ENCODE measurements around the gene SESN1.
"Not testable (repeated sequence)": the region's sequence is repeated elsewhere in the genome, so short reads cannot be mapped to it uniquely, and the experiment has no call there.

The SESN1 gene

DNA sequence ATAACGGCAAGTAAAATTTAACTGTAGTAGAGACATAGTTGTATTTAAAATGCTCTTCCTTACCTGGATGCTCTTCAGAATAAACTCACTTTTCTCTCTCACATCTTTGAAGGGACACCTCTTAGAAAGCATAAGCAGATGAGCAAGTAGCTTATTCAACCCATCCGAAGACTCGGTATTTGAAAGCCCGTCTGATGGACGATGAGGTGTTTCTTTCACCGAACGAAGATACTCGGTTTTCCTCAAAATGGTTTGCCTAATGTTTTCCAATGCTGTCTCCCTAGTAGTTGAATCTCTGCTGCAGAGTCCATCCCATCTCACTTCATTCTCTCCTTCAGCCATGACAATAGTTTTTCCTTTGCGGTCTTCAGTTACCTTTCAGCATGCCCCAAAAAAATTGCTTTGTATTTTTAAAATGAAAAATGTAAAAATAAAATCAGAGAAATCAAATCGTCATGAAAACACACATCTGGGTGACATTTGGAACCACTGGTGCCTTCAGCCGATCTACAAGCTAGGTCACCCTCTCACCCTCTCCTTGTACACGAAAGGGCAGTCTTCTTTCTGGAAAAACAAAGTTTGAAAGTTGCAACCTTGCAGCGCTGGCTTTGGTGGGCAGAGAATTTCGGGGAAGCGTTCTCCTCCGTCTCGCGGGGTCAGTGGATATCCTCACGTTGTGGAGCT lies 772 bp downstream of the SESN1 start:
- DNase-seq, result no peak

DNA sequence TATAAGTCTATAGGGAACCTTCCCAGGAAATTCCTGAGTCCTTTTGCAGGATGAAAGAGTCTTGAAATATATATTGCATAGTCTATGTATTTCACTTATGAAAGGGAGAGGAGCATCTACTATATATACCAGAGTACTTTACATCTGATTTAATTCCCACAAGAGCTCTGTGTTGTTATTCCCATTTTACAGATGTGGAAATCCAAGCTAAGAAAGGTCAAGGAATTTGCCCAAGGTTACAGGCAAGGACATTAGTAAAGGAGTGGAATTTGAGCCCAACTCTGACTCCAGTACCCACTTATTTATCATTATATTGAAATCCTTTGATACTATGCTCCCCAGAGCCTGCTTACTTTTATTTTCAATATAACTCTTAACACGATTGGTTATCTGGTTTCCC lies 2.6 kb downstream of the SESN1 start:
- no peak for DNase-seq

- no peak for DNase-seq
Measured at GRCh38 chr6:109091314-109092024, 3.2 kb downstream of the SESN1 start.

GRCh38 chr6:109088995-109089394 lies 5.7 kb downstream of the SESN1 start:
- no peak for DNase-seq

DNA sequence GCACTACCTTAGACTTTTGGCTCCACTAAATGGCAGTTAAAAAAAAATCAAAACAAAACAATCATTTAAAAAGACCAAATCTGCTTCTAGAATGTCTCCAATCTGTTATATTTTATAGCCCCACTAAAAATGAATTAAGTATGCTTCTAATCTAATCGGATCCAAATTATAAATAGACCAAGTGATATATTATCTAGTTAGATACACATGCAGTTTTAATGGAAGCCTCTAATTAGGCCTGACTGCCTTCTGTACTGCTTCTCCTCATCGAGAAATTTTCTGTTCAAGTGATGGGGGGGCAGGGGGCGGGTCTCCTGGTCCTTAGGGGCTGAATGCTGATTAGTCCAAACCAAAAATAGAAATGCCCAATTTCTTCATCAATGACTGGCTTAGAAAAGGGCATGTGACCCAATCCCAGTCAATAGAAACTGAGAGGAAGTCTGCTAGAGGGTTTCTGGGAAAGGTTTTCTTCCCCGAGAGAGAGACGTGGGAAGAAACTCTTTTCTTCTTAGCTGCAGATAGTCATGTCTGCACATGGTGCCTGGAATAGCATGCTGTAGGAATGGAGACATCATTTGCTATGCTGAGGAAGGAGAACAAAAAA lies 6.9 kb downstream of the SESN1 start:
- DNase-seq, result no peak

DNA sequence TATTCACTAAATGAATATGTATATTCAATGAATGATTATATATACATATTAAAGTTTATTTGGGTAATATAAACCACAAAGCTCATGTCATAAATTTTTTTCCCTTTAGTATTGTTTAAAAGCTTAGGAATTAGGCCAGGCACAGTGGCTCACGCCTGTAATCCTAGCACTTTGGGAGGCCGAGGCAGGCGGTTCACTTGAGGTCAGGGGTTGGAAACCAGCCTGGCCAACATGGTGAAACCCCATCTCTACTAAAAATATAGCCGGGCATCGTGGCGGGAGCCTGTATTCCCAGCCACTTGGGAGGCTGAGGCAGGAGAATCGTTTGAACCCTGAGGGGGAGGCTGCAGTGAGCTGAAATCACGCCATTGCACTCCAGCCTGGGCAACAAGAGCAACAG lies 10.5 kb downstream of the SESN1 start:
- DNase-seq, result not testable (repeated sequence)

- DNase-seq, result no peak
Measured at GRCh38 chr6:109083657-109084056, 11.0 kb downstream of the SESN1 start.

- no peak for DNase-seq
Measured at GRCh38 chr6:109082188-109082577, 12.5 kb downstream of the SESN1 start.

- no peak for DNase-seq
Measured at GRCh38 chr6:109081516-109082187, 13.0 kb downstream of the SESN1 start.

DNA sequence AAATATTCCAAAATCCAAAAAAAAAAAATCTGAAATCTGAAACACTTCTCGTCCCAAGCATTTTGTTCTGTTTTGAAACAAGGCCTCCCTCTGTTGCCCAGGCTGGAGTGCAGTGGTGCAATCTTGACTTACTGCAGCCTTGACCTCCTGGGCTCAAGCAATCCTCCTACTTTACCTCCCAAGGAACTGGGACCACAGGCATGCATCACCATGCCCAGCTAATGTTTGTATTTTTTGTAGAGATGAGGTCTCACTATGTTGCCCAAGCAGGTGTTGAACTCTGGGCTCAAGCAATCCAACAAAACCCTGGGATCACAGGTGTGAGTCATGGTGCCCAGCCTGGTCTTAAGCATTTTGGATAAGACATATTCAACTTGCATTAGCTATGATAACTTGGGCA lies 13.6 kb downstream of the SESN1 start:
- no peak for DNase-seq

DNA sequence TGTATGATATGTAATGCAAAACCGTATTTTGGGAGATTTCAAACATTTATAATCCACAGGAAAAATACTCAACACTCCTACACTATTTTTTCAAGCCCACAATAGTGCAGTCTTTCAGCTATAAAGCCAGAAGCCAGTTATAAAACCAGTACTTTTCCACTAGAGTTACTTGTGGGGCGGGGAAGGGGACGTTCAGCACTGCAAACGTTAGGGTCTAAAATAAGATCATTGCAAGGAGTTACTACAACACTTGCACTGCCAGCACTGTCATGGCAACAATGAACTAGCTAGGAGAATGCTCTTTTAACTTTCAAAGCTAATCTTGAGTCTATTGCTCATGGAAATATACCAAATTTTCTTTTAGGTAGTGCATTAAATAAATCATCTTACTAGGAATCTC lies 14.7 kb downstream of the SESN1 start:
- no peak for DNase-seq

- DNase-seq, result no peak
Measured at GRCh38 chr6:109076377-109076776, 18.3 kb downstream of the SESN1 start.

DNA sequence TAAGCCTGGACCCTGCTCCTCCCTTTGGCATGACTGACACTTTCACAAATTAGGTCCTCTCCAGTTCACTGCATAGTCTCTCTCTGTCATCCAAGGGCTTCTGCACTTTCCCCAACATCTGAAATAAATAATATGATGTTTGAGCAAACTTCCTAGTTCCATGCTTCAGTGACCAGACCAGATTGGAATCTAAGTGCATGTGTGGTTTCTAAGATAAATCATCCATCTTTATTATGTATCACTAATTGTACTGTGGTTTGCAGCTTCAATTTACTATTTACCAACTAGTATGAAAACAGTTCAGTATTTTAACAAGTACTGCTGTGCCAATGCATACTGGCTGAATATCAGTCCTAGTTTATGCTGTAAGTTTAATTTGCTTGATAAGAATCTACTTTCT lies 18.7 kb downstream of the SESN1 start:
- DNase-seq, result no peak

DNA sequence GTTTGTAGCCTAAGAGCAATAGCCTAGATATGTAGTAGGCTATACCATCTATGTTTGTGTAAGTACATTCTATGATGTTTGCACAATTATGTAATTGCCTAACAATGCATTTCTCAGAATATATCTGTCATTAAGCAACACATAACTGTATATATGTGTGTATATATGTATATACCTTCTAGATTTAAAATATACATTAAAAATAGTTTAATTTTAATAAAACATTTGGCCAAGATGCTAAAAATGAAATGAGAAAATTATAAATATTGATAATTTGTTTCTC lies 20.6 kb downstream of the SESN1 start:
- no peak for DNase-seq

GRCh38 chr6:109073344-109074132 lies 21.1 kb downstream of the SESN1 start:
- DNase-seq, result peak; percentile 8

GRCh38 chr6:109071125-109071917 lies 23.3 kb downstream of the SESN1 start:
- DNase-seq, result no peak

- no peak for DNase-seq
Measured at GRCh38 chr6:109069746-109070145, 24.9 kb downstream of the SESN1 start.

DNA sequence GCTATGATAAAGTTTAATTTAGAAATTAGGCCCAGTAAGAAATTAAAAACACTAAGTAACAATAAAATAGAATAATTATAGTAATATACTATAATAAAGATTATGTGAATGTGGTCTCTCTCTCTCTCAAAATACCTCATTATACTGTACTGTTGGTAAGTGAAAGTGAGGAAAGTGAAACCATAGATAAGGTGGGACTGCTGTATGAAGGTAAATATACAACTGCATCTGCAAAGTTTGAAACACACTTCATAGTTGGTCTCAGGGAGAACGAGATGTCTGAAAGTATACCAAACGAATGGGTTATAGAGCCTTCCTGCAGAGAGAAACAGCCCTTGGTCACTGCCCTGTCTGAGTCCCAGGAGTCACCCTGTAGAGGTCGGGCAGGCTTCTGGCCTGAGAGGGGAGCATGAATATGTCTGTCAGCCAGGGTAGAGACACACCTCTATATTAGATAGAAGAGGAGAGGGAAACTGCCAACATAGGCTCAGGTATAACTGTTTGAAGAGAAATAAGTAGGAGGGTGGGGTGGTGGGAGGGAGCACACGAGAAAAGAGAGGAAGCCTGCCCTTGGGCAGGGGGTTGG lies 31.8 kb downstream of the SESN1 start:
- DNase-seq, result no peak

GRCh38 chr6:109062216-109062615 lies 32.4 kb downstream of the SESN1 start:
- DNase-seq, result no peak

- no peak for DNase-seq
Measured at GRCh38 chr6:109060571-109060970, 34.1 kb downstream of the SESN1 start.

DNA sequence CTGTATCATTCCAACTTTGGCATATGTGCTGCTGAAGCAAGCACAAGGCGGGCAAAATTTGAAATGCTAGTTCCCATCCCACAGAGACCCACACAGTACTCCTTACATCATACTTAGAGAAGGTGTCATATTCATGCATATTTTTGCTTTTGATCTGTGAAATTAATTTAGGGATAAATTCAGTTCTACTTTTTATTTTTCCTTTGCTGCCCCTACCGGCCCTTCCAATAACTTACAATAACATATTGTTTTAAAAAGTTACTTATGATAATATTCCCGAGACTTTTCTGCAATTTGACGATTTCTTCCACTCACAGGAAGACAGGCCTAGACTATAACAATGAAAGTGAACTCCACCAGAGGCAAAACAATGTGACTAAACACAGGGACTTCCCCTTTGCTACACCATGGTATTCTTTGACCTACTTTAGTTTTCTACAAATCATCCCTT lies 35.0 kb downstream of the SESN1 start:
- no peak for DNase-seq

DNA sequence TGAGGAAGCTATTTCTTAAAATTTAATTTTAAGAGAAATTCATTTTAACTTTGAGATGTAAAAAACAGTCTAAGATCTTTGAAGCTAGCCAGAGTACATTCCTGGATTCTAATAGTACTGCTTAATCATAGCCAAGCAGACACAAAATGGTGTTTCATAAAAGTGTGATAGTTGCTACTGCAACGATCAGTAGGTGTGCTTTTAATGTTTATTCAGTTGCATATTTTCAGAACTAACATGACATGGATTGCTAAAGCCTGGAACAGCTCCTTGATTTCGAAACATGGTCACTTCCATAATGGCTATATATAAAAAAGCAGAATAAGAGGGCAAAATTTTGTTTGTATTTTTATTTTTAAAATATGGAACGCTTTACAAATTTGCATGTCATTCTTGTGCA lies 35.5 kb downstream of the SESN1 start:
- DNase-seq, result no peak

Measured in amniotic stem cell (primary cell).